IPS DF 6.9 (cell line): ENCODE results near the gene PARP12.

ENCODE experiments used
- DNase-seq: peaks from one replicate; pipeline ENCODE4 v3.0.0-alpha.2; 2013; ENCODE audit warnings: low read depth, low spot score
- H3K27ac ChIP-seq: one replicate; pipeline ENCODE4 v1.5.1; 2013; ENCODE audit warnings: low read length, control low read depth
- H3K27me3 ChIP-seq: 2 replicates; pipeline ENCODE4 v1.6.1; 2013; ENCODE audit warnings: mild to moderate bottlenecking, low read length; ENCODE audit not compliant: control insufficient read depth, insufficient read depth
- H3K36me3 ChIP-seq: 2 replicates; pipeline ENCODE4 v1.6.1; 2013; ENCODE audit warnings: low read length; ENCODE audit not compliant: control insufficient read depth, insufficient read depth
- H3K4me1 ChIP-seq: 2 replicates; pipeline ENCODE4 v1.6.1; 2013; ENCODE audit warnings: low read length; ENCODE audit not compliant: control insufficient read depth, insufficient read depth
- H3K4me3 ChIP-seq: 2 replicates; pipeline ENCODE4 v1.5.1; 2013; ENCODE audit warnings: mild to moderate bottlenecking, low read length
- H3K9me3 ChIP-seq: 2 replicates; pipeline ENCODE4 v1.6.1; 2013; ENCODE audit warnings: low read length, inconsistent platforms; ENCODE audit not compliant: control insufficient read depth, insufficient read depth
- WGBS: extraction: QIAGEN DNeasy Blood & Tissue Kit; methylation state at CpG from one replicate; pipeline ENCODE4 v1.1.7; 2013; ENCODE audit warnings: mixed read lengths, missing lambda C conversion rate; ENCODE audit not compliant: insufficient read length, insufficient coverage; 5-methylcytosine and 5-hydroxymethylcytosine counted together

PARP12 gene

DNA sequence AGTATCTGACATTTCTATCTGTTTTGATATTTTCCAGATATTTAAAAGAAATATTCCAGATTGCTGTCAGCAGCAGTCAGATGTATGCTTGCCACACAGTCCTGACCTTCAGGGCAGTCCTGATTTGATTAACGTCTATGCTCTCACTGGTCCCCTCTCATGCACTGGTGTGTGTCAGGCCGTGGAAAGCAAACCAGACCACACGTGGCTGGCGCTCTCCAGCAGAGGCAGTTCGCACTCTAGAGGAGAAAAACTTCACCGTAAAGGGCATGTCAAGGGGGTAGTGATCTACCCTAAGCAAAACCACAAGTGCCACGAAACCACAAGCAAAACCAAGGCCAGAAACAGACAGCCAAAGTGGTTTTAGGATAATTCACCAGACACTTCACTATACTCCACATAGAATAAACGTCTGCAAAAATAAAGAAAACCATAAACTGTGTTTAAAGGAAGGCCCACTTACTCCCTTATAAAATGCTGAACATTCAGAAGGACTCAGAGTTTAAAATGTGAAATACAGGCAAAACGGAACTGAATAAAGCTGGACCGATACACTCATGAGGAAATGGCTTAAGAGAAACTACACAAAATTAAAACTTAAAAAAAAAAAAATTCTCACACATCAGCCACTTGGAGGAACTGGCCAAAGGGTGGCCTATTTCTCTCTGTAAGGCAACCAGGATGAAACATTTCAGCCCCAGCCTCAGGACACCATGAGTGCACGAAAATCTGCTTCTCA, 26.4 kb downstream of the PARP12 start:
- Histone ChIP-seq H3K9me3 (no peaks in the 10 kb centered on the region), H3K27me3 (no peaks in the 10 kb centered on the region), H3K4me1 (no peaks in the 10 kb centered on the region), H3K4me3 (no peak overlapping the region), H3K27ac (no peak overlapping the region), H3K36me3 (0 out of 2 replicates have a peak, but pooled peaks cover under 1% of the 10 kb centered on the region)
- DNase-seq: no peak
- WGBS: no CpG with 5 or more reads among the region's 11 CpGs

DNA sequence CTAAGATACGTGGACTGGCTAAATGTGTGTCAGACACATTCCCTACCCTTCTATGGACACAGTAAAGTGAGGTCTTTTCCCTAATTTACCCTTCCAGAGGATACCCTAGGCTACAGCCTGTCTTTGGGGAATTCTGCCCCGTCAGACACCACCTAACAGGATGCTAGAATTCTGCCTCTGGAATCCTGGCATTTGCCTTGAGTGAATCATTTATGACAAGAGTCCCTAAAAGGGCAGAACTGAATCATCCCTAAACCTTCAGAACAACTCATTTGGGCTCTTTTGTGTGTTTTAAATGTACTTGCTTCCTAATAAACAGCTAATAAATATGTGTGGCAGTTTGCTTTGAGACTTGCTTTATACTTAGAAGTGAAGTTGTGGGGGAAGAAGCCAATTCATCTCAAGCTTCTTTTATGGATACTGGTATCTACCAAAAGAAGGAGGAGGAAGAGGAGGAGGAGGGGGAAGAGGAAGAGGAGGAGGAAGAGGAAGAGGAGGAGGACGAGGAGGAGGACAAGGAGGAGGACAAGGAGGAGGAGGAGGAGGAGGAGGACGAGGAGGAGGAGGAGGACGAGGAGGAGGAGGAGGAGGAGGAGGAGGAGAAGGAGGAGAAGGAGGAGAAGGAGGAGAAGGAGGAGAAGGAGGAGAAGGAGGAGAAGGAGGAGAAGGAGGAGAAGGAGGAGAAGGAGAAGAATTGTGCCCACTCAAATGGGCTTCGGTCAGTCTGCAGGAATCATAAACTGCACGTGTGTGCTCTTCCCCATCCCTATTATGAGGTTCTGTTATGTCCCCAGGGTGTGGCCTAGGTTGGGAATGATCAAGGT, 27.1 kb downstream of the PARP12 start:
- H3K9me3 ChIP-seq: no peaks in the 10 kb centered on the region
- H3K36me3 ChIP-seq: no peaks in the 10 kb centered on the region
- no peaks in the 10 kb centered on the region for H3K27me3 ChIP-seq
- WGBS: no CpG with 5 or more reads among the region's 7 CpGs
- H3K4me3 ChIP-seq: no peak overlapping the region
- no peaks in the 10 kb centered on the region for H3K4me1 ChIP-seq
- H3K27ac ChIP-seq: no peak overlapping the region
- no peak for DNase-seq

DNA sequence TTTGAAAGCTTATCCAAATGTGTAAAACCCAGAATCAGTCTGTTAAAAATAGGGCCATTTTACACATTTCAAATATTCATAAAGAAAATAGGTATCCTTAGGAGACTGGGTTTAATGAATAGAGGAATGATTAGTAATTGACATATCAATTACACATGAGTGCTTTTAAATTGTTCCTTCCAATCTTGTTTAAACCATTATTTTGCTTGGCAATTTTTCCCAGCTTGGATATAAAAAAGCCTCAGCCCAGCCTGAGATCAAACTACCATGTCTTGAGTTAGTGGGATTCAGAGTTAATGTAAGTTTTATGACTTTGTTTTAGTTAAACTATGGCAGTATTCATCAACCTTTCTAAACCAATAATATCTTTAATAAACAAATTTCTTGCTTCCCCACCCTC, 28.3 kb downstream of the PARP12 start:
- Histone ChIP-seq H3K27me3 (no peaks in the 10 kb centered on the region), H3K9me3 (no peaks in the 10 kb centered on the region), H3K4me1 (no peaks in the 10 kb centered on the region), H3K36me3 (no peaks in the 10 kb centered on the region), H3K27ac (no peak overlapping the region), H3K4me3 (no peak overlapping the region)
- no peak for DNase-seq

DNA sequence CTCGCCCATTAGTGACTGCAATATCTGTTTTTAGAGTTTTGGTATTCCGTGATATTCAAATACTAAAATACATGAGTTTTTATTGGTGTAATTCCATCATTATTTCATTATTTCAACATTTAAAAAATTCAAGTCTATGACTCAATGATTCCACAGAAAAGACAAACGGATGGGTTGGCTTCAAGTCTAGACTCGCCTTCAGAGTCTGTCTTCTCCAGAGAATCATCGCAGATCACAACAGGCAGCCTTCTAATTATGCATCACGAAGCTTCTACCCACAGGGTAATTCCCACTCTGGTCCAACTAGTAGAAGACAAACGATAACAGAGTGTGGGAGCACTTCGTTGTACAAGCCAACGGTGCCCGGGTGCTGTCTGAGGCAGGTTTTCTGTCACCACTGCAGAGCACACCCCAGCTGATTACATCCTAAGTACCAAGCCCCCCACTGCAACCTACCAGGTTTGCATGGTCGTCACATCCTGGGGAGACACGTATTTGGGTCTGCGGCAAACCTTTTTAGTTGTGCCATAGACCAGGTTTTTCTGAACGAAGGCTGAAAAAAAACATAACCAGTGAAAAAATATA, 28.9 kb downstream of the PARP12 start:
- Histone ChIP-seq H3K4me3 (no peak overlapping the region), H3K9me3 (no peaks in the 10 kb centered on the region), H3K27me3 (no peaks in the 10 kb centered on the region), H3K36me3 (no peaks in the 10 kb centered on the region), H3K4me1 (no peaks in the 10 kb centered on the region), H3K27ac (no peak overlapping the region)
- no CpG with 5 or more reads among the region's 14 CpGs for WGBS
- no peak for DNase-seq

DNA sequence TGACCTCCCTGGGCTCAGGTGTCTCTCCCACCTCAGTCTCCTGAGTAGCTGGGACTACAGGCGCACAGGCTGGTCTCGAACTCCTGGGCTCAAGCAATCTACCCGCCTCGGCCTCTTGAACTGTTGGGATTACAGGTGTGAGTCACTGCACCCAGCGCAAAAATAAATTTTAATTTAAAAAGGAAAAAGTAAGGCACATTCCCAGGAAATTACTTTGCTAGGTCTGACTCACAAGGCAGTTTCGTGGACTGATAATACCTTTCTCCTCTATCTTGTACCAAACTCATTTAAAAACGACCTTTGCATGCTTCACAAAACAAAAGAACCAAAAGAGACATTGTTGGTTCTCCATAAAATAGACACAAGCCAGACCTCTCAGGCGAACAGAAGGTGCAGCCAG, 29.7 kb downstream of the PARP12 start:
- Histone ChIP-seq H3K36me3 (no peaks in the 10 kb centered on the region), H3K4me1 (no peaks in the 10 kb centered on the region), H3K9me3 (no peaks in the 10 kb centered on the region), H3K27me3 (no peaks in the 10 kb centered on the region), H3K27ac (no peak overlapping the region), H3K4me3 (no peak overlapping the region)
- no CpG with 5 or more reads among the region's 8 CpGs for WGBS
- DNase-seq: no peak

DNA sequence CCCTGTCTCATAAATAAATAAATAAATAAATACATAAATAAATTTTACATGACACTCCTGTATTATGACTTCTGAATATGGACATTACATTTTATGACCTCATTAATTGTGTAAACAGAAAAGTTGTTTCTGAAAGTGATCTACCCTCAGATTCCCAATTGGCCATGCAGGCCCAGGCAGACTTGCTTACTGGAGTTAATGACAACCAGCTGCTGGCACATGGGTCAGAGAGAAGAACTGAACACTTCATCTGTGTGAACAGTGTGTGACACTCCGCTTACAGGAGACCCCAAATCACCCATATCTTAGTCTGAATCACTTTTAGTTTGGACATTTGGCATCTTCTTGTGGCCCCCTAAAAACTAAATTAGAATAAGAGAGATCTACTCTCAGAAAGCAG, 31.4 kb downstream of the PARP12 start:
- H3K27me3 ChIP-seq: no peaks in the 10 kb centered on the region
- no peak for DNase-seq
- no peaks in the 10 kb centered on the region for H3K36me3 ChIP-seq
- no peaks in the 10 kb centered on the region for H3K4me1 ChIP-seq
- H3K4me3 ChIP-seq: no peak overlapping the region
- H3K27ac ChIP-seq: no peak overlapping the region
- no peaks in the 10 kb centered on the region for H3K9me3 ChIP-seq
- WGBS: no CpG with 5 or more reads among the region's 1 CpG

DNA sequence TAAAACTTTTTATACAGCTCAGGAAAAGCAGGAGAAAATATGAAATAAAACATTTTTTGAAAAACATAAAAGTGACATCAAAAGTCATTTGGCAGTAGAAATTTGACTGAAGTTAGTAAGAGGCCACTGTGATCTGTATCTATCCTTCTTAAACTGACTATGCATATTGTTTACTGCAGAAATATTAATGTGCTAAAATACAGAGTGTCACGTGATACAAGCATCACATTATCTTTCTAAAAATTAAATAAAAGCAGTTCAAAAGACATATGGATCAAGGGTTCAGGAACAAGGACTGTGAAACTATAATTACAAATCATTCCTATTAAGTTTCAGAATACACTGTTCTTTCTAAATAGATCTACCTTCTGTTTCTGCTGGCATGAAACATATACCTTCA, 33.7 kb downstream of the PARP12 start:
- Histone ChIP-seq H3K4me3 (no peak overlapping the region), H3K36me3 (no peaks in the 10 kb centered on the region), H3K9me3 (no peaks in the 10 kb centered on the region), H3K27me3 (no peaks in the 10 kb centered on the region), H3K4me1 (no peaks in the 10 kb centered on the region), H3K27ac (no peak overlapping the region)
- WGBS: no CpG with 5 or more reads among the region's 1 CpG
- no peak for DNase-seq

DNA sequence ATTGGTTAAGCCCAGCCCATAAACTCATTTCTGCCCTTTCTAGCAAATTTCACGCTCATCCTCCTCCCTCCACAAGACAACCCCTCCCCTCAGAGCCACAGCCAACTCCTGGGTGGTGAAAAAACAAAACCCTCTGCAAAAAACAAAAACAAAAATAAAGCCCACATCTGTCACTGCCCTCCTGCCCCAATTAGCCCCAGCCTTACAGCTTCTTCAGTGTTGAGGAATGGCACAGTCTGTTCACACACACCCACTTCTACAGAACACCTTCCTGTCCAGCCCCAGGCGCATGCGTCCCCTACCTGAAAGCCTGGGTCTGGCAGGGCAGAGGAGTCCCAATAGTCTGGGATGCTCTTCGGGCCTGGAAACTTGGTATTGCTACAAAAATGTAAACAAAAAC, 34.4 kb downstream of the PARP12 start:
- no peaks in the 10 kb centered on the region for H3K4me1 ChIP-seq
- no CpG with 5 or more reads among the region's 4 CpGs for WGBS
- no peak overlapping the region for H3K4me3 ChIP-seq
- H3K36me3 ChIP-seq: no peaks in the 10 kb centered on the region
- H3K9me3 ChIP-seq: no peaks in the 10 kb centered on the region
- no peak overlapping the region for H3K27ac ChIP-seq
- DNase-seq: no peak
- H3K27me3 ChIP-seq: no peaks in the 10 kb centered on the region

DNA sequence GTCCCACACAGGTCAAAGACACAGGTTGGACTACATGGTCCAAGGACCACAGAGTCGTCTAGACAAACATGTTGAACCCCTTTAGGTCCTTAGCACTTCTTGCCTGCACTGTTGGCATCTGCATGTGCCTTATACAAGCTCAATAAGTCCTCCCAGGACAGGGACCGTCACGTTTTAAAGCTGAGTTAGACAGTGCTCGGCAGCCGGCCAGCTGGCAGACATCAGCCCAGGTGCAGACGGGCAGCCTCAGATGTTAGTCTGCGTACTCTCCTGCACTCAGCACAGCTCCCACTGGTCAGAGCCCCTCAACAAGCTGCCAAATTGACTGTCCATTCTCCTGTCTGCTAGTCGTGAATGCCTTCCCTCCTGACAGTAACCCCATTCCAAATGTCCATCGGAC, 34.9 kb downstream of the PARP12 start:
- H3K4me1 ChIP-seq: no peaks in the 10 kb centered on the region
- H3K27me3 ChIP-seq: no peaks in the 10 kb centered on the region
- no CpG with 5 or more reads among the region's 9 CpGs for WGBS
- H3K9me3 ChIP-seq: no peaks in the 10 kb centered on the region
- no peaks in the 10 kb centered on the region for H3K36me3 ChIP-seq
- H3K27ac ChIP-seq: no peak overlapping the region
- no peak for DNase-seq
- H3K4me3 ChIP-seq: no peak overlapping the region

DNA sequence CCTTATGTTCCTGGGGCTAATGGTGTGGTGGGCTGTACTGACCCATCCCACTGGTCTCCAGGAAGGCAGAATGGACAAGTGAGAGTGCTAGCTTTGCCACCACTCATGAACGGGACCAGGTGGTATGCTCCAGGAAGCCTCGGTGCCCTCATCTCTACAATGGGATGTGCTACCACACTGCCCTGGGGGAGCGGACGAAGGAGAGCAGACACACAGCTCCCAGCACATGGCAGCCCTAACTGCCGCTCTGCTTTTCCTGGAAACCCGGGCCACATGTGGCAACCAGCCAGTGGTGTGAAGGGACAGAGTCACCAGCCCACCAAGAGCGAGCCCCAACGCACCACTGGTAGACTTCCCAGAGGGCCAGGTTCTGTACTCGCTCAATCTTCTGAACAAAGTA, 35.8 kb downstream of the PARP12 start:
- Histone ChIP-seq H3K27ac (no peak overlapping the region), H3K4me3 (no peak overlapping the region), H3K27me3 (no peaks in the 10 kb centered on the region), H3K36me3 (no peaks in the 10 kb centered on the region), H3K9me3 (no peaks in the 10 kb centered on the region), H3K4me1 (no peaks in the 10 kb centered on the region)
- no CpG with 5 or more reads among the region's 9 CpGs for WGBS
- DNase-seq: no peak
